ENCODE results near the gene DNAJB8. TPM values are rescaled to one million over a fixed set of nuclear protein-coding genes. Genes with fewer than 3 reads are reported as not detected.

Gene DNAJB8
- polyA plus RNA-seq, 3 donors: not detected

GRCh38 chr3:128449111-128449638, 17.5 kb downstream of the DNAJB8 start:
- DNase-seq: no peak

DNA sequence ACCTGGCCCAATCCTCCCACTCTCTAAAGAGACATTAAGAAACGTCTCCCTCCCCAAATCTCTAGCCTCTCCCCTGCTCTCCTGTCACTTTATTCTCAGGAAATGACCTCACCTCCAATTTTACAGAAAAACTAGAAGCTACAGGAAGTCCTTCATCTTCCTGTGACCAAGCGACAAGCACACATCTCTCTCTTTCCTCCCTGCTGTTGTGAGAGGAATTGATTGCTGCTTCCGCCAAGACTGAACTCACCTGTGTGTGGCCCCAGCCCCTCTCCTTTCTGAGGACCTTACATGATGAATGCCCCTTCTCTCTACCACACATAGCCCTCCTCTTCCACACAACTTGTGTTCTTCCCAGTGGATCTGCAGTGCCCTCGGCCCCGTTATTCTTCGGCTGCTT, 18.2 kb downstream of the DNAJB8 start:
- DNase-seq: no peak

- no peak for DNase-seq
These were observed 19.1 kb downstream of the DNAJB8 start for GRCh38 chr3:128447561-128448013.

DNA sequence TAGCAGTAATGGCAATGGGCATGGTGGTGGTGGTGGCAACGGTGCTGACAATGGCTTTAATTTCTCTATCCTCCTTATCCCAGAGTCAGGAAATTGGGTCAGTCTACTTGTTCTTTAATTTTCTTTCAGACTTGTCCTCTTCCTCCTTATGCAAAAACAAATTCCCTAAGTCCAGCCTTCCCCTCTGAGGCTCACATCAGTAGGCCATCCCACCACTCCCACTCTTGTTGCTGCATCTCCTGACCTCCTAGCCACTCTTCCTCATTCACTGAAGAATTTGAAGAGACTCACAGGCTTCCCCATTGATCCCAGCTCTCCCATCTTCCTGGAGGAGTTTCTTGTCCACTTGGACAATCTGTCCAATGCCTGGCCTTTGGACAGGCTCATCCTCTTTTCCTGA, 19.9 kb downstream of the DNAJB8 start:
- no peak for DNase-seq

DNA sequence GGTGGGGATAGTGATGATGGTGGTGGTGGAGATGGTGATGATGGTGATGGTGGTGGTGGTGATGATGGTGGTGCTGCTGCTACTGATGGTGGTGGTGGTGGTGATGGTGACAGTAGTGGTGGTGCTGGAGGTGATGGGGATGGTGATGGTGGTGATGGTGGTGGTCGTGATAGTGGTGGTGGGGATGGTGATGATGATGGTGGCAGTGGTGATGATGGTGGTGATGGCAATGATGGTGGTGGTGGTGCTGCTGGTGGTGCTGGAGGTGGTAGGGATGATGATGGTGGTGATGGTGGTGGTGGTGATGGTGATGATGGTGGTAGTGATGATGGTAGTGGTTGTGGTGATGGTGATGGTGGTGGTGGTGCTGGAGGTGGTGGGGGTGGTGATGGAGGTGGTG, 21.3 kb downstream of the DNAJB8 start:
- DNase-seq: no peak

DNA sequence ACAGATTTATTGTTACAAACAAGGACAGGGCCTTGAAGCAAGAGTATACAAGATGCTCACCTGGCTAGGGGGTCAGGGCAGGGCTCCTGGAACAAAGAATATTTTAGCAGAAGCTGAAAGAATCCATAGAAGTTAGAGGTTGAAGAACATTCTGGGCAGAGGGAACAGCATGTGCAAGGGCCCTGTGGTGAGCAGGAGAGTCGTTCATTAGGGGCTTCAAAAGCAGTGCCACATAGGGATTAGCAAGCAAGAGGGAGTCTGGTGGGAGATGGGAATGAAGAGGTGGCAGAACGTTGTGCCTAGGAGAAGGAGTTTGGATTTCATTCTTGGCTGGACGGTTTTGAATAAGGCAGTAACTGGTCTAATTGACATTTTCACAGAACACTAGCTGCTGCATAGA, 22.9 kb downstream of the DNAJB8 start:
- no peak for DNase-seq

GRCh38 chr3:128442949-128443348, 23.7 kb downstream of the DNAJB8 start:
- DNase-seq: no peak

DNA sequence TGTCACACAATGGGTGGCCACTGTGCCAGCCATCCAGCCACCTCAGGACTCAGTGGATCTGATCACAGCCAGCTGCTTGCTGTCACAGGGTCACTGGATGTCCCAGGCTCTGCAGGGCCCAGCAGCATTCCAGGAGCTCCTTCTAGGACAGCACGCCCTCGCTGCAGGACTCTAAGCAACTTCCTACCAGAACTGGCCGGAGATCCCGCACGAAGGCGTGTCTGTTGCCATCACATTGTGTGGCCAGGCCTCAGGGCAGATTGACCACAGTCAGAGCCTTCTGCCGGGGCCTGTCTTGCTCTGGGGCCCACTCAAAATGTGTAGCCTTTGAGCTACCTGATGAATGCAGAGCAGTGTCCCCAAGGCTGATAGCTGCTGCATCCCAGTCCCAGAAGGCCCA, 24.6 kb downstream of the DNAJB8 start:
- DNase-seq: no peak

- no peak for DNase-seq
These were observed 27.5 kb downstream of the DNAJB8 start for GRCh38 chr3:128439226-128439625.

- no peak for DNase-seq
These were observed 28.1 kb downstream of the DNAJB8 start for GRCh38 chr3:128438488-128439072.

DNA sequence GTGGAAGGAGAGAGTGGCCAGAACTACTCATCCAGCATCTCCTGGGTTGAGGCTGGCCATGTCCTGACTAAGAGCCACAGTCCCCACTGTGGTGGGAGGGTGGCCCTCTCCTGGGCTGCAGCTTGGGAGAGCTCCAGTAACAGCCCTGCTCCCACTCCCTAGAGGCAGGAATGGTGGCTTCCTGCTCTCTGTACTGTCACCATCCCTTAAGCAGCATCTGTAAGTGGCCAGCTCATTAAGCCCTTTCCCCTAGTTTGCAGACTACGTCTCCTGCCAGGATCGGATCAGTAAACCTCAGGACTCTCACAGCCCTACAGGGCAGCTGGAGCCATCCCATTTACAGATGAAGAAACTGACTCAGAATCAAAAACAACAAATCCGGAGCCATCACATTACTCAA, 30.5 kb downstream of the DNAJB8 start:
- DNase-seq: no peak

- DNase-seq: no peak
These were observed 31.1 kb downstream of the DNAJB8 start for GRCh38 chr3:128435561-128435960.

DNA sequence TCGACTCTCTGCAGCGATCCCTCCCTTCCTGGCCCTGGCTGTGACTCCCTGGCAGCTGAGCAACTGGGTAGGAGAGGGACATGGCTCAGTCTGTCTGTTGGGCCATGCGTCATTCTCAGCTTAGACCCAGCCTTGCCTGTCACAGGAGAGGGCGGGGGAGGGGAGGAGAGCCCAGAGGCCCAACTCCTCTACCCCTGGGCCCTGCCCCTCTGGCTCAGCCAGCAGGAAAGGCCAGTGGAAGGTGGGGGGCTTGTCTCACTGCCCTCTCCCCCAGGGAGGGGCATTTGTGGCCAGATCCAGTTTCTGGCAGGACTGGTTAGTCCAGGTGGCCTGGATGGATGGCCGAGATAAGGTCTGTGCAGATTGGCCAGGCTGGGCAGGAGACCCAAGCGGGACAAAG, 31.6 kb downstream of the DNAJB8 start:
- DNase-seq: peak; percentile 45

GRCh38 chr3:128434524-128434923, 32.2 kb downstream of the DNAJB8 start:
- DNase-seq: no peak

GRCh38 chr3:128433837-128434165, 32.9 kb downstream of the DNAJB8 start:
- no peak for DNase-seq

DNA sequence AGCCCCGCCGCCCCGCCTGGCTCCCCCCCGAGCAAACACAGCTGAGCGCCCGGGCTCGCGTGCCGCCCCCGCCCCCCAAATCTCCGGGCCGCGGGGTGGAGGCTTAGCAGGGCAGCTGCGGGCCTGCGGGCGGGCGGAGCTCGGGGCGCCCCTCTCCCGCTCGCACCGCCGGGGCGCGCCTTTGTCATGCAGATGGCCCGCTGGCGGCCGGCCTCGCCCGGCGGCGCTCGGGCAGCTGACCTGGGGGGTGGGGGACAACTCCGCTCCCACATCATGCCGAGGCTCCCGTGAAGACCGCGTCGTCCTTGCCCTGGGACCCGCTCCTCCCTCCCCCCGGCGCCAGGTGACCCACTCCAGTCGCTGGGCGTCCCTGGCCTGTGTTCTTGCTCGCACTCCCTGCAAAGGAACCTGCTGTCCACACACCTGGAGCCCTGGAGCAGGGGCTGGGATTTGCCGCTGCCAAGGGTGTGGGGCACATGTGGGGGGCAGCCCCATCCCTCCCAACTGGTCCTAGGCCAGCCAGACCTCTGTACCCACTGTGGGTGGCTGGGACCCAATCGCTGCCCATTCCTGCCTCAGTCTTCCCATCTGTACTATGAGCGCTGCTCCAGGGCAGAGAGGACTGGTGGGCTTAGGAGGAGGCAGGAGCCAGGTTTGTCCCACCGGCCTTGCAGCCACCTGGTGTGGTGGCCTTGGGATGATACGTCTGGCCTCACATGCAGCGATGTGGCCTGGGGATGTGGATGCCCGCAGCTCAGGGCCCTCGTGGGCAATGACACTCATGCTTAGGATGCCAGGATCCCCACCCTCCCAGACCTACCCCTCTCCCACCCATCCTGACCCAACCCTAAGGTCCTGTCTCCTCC, 33.5 kb downstream of the DNAJB8 start:
- DNase-seq: no peak

- no peak for DNase-seq
These were observed 34.3 kb downstream of the DNAJB8 start for GRCh38 chr3:128432301-128432970.

GRCh38 chr3:128431803-128432300, 34.8 kb downstream of the DNAJB8 start:
- no peak for DNase-seq

- no peak for DNase-seq
These were observed 36.0 kb downstream of the DNAJB8 start for GRCh38 chr3:128430731-128431130.

DNA sequence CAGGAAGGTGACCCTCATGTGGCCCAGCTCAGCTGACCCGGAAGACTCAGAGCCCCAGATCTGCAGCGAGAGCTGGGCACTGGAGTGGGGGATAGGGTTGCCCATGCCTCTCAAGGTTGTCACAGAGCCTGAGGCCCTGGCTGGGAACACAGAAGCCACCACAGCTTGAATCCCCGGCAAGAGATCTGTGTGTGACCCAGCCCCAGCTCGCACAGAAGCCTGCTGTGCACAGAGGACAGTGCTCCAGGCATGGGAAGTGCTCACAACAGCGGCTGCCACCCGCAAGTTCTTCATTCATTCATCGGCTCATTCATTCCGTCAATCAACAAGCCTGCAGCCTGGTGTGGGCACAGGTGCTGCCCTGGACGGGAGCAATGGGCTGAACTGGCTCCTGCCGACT, 36.4 kb downstream of the DNAJB8 start:
- no peak for DNase-seq

DNA sequence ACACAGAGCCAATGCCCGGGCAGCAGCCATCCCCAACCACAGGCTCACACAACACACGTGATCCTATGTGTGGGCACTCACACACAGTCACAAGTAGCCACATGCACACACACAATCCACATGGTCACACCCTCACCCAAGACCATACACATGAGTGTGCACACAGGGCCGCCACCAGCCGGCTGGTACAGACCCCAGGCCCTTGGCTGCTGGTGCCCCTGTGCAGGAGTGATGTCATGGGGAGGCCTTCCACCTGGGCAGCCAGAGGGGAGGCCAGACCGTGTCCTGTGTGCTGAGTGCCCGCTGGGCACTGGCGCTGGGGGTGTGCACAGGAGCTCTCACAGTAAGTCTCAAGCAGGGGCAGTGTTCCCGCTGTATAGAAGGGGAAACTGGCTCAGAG, 36.9 kb downstream of the DNAJB8 start:
- DNase-seq: no peak

GRCh38 chr3:128429275-128429674, 37.4 kb downstream of the DNAJB8 start:
- no peak for DNase-seq

Data from renal pelvis (tissue), 4 donors.